HEK293 (cell line): Measurements from ENCODE around the gene P2RY6.

Experiments
- CTCF ChIA-PET: fragments of 350-600 bp; formaldehyde crosslinking; extraction: SDS; loops from one replicate; lab custom pipeline; 2021; ENCODE audit warnings: antibody characterized with exemption; lab: Yijun Ruan, JAX
- POLR2A ChIA-PET: fragments of 300-600 bp; formaldehyde crosslinking; extraction: SDS; loops from one replicate; lab custom pipeline; 2020; ENCODE audit warnings: antibody characterized with exemption, inconsistent platforms; lab: Yijun Ruan, JAX
- H3K27ac ChIP-seq: fragments of 200-500 bp; sonication (Bioruptor generic); 2 replicates; pipeline ENCODE4 v1.5.1; 2014; ENCODE audit warnings: low read depth, low read length, control low read depth, inconsistent platforms; ENCODE audit errors: extremely low read depth
- H3K36me3 ChIP-seq, 2 experiments: fragments of 200-500 bp in 1 of 2; sonication (Bioruptor generic) in 1 of 2; 1 replicate in 1 of 2; 2 replicates in 1 of 2; pipeline ENCODE4 v1.5.1; 2014 to 2017; ENCODE audit warnings: inconsistent platforms in 2 of 2, low read length in 2 of 2; ENCODE audit not compliant: control insufficient read depth in 2 of 2, insufficient read depth in 1 of 2
- H3K4me1 ChIP-seq: fragments of 200-500 bp; sonication (Bioruptor generic); 2 replicates; pipeline ENCODE4 v1.5.1; 2014; ENCODE audit warnings: mild to moderate bottlenecking, low read length, inconsistent platforms; ENCODE audit not compliant: control insufficient read depth, insufficient read depth
- H3K4me3 ChIP-seq: 2 replicates; pipeline ENCODE4 v1.5.1; 2011; ENCODE audit warnings: low read depth, mild to moderate bottlenecking, control low read depth, low read length, moderate library complexity
- H3K9me3 ChIP-seq: fragments of 200-500 bp; sonication (Bioruptor generic); 2 replicates; pipeline ENCODE4 v1.5.1; 2014; ENCODE audit warnings: low read depth, low read length, inconsistent platforms; ENCODE audit not compliant: control insufficient read depth, insufficient read depth
- GLI2 ChIP-seq: fragments of 450-650 bp; formaldehyde crosslinking; IDR thresholded peaks from 2 replicates; pipeline ENCODE4; 2017; ENCODE audit warnings: missing biosample characterization, missing genetic modification characterization, low read depth, borderline replicate concordance
- IKZF3 ChIP-seq: fragments of 450-650 bp; IDR thresholded peaks from 2 replicates; pipeline ENCODE4 v1.5.0; 2018; ENCODE audit warnings: missing biosample characterization, mild to moderate bottlenecking, missing genetic modification characterization, moderate library complexity
- KLF8 ChIP-seq: fragments of 450-650 bp; formaldehyde crosslinking; IDR thresholded peaks from 2 replicates; pipeline ENCODE4 v1.5.1; 2016; ENCODE audit warnings: missing biosample characterization, missing genetic modification characterization
- PRDM1 ChIP-seq: fragments of 450-650 bp; formaldehyde crosslinking; IDR thresholded peaks from 2 replicates; pipeline ENCODE4; 2016; ENCODE audit warnings: missing biosample characterization, missing genetic modification characterization
- ZBTB1 ChIP-seq: fragments of 450-650 bp; formaldehyde crosslinking; IDR thresholded peaks from 2 replicates; pipeline ENCODE4 v1.5.1; 2016; ENCODE audit warnings: missing biosample characterization, missing genetic modification characterization
- ZNF155 ChIP-seq: fragments of 450-650 bp; formaldehyde crosslinking; IDR thresholded peaks from 2 replicates; pipeline ENCODE4 v1.5.1; 2016; ENCODE audit warnings: missing biosample characterization, missing genetic modification characterization
- ZNF157 ChIP-seq: fragments of 450-650 bp; formaldehyde crosslinking; IDR thresholded peaks from 2 replicates; pipeline ENCODE4 v1.5.1; 2016; ENCODE audit warnings: missing biosample characterization, missing genetic modification characterization
- ZNF16 ChIP-seq: fragments of 450-650 bp; formaldehyde crosslinking; IDR thresholded peaks from 2 replicates; pipeline ENCODE4 v1.5.1; 2016; ENCODE audit warnings: low read depth, missing biosample characterization, missing genetic modification characterization
- ZNF24 ChIP-seq: fragments of 450-650 bp; formaldehyde crosslinking; IDR thresholded peaks from 2 replicates; pipeline ENCODE4 v1.5.1; 2016; ENCODE audit warnings: missing biosample characterization, missing genetic modification characterization
- ZNF292 ChIP-seq: fragments of 450-650 bp; formaldehyde crosslinking; IDR thresholded peaks from 2 replicates; pipeline ENCODE4 v1.5.1; 2016; ENCODE audit warnings: low read depth, missing biosample characterization, missing genetic modification characterization, borderline replicate concordance
- ZNF324 ChIP-seq: fragments of 450-650 bp; formaldehyde crosslinking; IDR thresholded peaks from 2 replicates; pipeline ENCODE4 v1.5.1; 2016; ENCODE audit warnings: missing biosample characterization, missing genetic modification characterization
- ZNF561 ChIP-seq: fragments of 450-650 bp; IDR thresholded peaks from 2 replicates; pipeline ENCODE4 v1.5.1; 2018; ENCODE audit warnings: missing biosample characterization, missing genetic modification characterization, borderline replicate concordance
- ZNF626 ChIP-seq: fragments of 450-650 bp; sonication (Bioruptor Pico); formaldehyde crosslinking; IDR thresholded peaks from 2 replicates; pipeline ENCODE4 v1.5.1; 2018; ENCODE audit warnings: missing biosample characterization, missing genetic modification characterization, inconsistent platforms
- ZNF776 ChIP-seq: fragments of 450-650 bp; formaldehyde crosslinking; IDR thresholded peaks from 2 replicates; pipeline ENCODE4 v1.5.0; 2017; ENCODE audit warnings: missing biosample characterization, missing genetic modification characterization, borderline replicate concordance
- TF ChIP-seq, protein P1 (sequence below): fragments of 450-650 bp; formaldehyde crosslinking; IDR thresholded peaks from 2 replicates; pipeline ENCODE4 v1.5.1; 2016; ENCODE audit warnings: missing biosample characterization, missing genetic modification characterization
- TF ChIP-seq, protein P2 (sequence below): fragments of 450-650 bp; formaldehyde crosslinking; IDR thresholded peaks from 2 replicates; pipeline ENCODE4 v1.5.1; 2017; ENCODE audit warnings: missing biosample characterization, missing genetic modification characterization
- TF ChIP-seq, protein P3 (sequence below): fragments of 450-650 bp; formaldehyde crosslinking; IDR thresholded peaks from 2 replicates; pipeline ENCODE4 v1.5.1; 2016; ENCODE audit warnings: missing biosample characterization, missing genetic modification characterization, borderline replicate concordance

P2RY6 gene

DNA sequence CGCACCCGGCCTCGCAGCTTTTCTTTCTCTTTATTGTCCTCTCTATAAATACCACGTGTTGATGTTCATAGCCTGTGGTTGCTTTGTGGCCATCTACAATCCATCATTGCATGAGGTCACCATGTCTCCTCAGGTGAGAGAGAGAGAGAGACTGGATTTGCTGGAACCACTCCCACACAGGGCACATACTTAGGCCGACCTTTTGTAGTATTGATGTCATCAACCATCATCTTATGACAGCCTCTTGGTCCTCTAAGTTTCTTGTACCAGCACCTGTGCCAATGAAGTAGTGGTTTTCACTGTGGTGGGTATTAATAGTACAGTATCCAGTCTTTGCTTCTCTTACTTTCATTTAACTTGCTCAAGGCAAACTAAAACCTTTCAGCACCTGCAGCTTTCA is 22.8 kb upstream of the P2RY6 start (continued):
- TF ChIP-seq, protein P1, sequence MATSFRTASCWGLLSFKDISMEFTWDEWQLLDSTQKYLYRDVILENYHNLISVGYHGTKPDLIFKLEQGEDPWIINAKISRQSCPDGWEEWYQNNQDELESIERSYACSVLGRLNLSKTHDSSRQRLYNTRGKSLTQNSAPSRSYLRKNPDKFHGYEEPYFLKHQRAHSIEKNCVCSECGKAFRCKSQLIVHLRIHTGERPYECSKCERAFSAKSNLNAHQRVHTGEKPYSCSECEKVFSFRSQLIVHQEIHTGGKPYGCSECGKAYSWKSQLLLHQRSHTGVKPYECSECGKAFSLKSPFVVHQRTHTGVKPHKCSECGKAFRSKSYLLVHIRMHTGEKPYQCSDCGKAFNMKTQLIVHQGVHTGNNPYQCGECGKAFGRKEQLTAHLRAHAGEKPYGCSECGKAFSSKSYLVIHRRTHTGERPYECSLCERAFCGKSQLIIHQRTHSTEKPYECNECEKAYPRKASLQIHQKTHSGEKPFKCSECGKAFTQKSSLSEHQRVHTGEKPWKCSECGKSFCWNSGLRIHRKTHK: no peak
- TF ChIP-seq ZNF292 (tag by site-specific recombination) (no peak), ZNF776 (tag by site-specific recombination) (no peak)
- TF ChIP-seq, all 188 proteins: peak for 3

DNA sequence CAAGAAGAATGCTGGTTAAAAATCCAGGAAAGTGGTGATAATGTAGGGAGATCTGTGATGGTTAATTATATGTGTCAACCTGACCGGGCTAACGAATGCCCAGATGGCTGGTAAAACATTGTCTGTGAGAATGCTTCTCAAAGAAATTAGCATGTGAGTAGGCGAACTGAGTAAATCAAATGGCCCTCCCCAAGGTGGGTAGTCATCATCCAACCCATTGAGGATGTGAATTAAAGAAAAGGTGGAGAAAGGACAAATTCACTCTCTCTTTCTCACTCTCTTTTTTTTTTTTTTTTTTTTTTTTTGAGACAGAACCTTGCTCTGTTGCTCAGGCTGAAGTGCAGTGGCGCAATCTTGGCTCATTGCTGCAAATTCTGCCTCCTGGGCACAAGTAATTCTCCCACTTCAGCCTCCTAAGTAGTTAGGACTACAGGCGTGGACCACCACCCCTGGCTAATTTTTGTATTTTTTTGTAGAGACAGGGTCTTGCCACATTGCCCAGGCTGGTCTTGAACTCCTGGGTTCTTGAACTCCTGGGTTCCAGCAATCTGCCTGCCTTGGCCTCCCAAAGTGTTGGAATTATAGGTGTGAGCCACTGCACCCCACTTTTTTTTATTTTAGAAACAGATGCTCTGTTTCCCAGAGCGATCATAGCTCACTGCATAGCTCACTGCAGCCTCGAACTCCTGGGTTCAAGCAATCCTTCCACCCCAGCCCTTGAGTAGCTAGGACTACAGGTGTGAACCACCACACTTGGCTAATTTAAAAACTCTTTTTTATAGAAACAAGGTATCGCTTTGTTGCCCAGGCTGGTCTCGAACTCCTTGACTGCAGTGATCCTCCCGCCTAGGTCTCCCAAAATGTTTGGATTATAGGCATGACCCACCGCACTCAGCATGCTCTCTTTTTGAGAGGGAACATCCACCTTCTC is 22.0 kb upstream of the P2RY6 start:
- no peak overlapping the region for H3K4me3 ChIP-seq
- H3K27ac ChIP-seq: no peak overlapping the region
- H3K4me1 ChIP-seq: no peaks in the 10 kb centered on the region
- H3K9me3 ChIP-seq: no peaks in the 10 kb centered on the region
- H3K36me3 ChIP-seq: no peaks in the 10 kb centered on the region
- ChIA-PET POLR2A (no interaction called here), CTCF (interaction anchor here (0.7 to 0.9 kb wide), 2 partner anchors 57 to 79 kb away, joined by 3 read pairs; no protein-coding TSS in a partner anchor)
- TF ChIP-seq KLF8 (tag by site-specific recombination) (no peak), PRDM1 (tag by site-specific recombination) (peak; percentile 58), ZNF626 (tag by site-specific recombination) (no peak)

DNA sequence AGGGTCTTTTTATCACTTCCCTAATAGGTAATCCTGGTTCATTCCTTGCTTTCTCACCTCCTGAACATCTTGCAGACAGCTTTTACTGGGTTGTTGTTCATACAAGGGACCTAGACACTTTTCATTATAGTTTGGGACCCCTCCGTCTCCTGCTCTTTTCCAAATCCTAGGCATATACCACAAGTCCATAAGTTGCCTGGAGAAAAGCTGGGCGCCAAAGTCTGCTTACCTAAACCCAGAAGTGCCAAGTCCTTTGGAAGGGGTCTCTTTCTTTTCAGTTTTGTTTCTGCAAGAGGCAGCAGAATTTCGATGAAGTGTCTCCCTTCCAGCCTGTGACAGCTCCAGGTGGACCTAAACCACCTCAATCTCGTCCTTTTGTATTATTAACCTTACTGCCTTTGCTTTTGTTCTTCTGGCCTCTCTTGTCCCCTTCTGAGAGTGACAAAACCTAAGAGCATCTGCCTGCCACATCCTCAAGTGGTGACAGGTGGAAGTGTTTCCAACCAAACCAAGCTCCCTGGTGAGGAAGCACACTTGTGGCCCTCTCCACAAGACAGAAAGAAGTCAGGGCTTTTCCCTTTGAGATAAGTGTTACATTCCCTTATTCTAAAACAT is 19.5 kb upstream of the P2RY6 start:
- no peak overlapping the region for H3K27ac ChIP-seq
- ChIA-PET CTCF (interaction anchor here (0.6 to 0.8 kb wide), 2 partner anchors 37 to 132 kb away, joined by 3 read pairs; no protein-coding TSS in a partner anchor), POLR2A (no interaction called here)
- TF ChIP-seq GLI2 (tag by site-specific recombination) (no peak), IKZF3 (tag by site-specific recombination) (no peak), ZNF24 (tag by site-specific recombination) (no peak), ZNF324 (tag by site-specific recombination) (no peak), ZNF16 (tag by site-specific recombination) (no peak), ZNF561 (no peak), ZNF776 (tag by site-specific recombination) (no peak), ZBTB1 (tag by site-specific recombination) (no peak), ZNF155 (tag by site-specific recombination) (no peak), ZNF157 (tag by site-specific recombination) (no peak)
- TF ChIP-seq, protein P2, sequence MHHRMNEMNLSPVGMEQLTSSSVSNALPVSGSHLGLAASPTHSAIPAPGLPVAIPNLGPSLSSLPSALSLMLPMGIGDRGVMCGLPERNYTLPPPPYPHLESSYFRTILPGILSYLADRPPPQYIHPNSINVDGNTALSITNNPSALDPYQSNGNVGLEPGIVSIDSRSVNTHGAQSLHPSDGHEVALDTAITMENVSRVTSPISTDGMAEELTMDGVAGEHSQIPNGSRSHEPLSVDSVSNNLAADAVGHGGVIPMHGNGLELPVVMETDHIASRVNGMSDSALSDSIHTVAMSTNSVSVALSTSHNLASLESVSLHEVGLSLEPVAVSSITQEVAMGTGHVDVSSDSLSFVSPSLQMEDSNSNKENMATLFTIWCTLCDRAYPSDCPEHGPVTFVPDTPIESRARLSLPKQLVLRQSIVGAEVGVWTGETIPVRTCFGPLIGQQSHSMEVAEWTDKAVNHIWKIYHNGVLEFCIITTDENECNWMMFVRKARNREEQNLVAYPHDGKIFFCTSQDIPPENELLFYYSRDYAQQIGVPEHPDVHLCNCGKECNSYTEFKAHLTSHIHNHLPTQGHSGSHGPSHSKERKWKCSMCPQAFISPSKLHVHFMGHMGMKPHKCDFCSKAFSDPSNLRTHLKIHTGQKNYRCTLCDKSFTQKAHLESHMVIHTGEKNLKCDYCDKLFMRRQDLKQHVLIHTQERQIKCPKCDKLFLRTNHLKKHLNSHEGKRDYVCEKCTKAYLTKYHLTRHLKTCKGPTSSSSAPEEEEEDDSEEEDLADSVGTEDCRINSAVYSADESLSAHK (tag by site-specific recombination): no peak
- TF ChIP-seq, protein P3, sequence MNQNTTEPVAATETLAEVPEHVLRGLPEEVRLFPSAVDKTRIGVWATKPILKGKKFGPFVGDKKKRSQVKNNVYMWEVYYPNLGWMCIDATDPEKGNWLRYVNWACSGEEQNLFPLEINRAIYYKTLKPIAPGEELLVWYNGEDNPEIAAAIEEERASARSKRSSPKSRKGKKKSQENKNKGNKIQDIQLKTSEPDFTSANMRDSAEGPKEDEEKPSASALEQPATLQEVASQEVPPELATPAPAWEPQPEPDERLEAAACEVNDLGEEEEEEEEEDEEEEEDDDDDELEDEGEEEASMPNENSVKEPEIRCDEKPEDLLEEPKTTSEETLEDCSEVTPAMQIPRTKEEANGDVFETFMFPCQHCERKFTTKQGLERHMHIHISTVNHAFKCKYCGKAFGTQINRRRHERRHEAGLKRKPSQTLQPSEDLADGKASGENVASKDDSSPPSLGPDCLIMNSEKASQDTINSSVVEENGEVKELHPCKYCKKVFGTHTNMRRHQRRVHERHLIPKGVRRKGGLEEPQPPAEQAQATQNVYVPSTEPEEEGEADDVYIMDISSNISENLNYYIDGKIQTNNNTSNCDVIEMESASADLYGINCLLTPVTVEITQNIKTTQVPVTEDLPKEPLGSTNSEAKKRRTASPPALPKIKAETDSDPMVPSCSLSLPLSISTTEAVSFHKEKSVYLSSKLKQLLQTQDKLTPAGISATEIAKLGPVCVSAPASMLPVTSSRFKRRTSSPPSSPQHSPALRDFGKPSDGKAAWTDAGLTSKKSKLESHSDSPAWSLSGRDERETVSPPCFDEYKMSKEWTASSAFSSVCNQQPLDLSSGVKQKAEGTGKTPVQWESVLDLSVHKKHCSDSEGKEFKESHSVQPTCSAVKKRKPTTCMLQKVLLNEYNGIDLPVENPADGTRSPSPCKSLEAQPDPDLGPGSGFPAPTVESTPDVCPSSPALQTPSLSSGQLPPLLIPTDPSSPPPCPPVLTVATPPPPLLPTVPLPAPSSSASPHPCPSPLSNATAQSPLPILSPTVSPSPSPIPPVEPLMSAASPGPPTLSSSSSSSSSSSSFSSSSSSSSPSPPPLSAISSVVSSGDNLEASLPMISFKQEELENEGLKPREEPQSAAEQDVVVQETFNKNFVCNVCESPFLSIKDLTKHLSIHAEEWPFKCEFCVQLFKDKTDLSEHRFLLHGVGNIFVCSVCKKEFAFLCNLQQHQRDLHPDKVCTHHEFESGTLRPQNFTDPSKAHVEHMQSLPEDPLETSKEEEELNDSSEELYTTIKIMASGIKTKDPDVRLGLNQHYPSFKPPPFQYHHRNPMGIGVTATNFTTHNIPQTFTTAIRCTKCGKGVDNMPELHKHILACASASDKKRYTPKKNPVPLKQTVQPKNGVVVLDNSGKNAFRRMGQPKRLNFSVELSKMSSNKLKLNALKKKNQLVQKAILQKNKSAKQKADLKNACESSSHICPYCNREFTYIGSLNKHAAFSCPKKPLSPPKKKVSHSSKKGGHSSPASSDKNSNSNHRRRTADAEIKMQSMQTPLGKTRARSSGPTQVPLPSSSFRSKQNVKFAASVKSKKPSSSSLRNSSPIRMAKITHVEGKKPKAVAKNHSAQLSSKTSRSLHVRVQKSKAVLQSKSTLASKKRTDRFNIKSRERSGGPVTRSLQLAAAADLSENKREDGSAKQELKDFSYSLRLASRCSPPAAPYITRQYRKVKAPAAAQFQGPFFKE: no peak
- H3K4me1 ChIP-seq: no peaks in the 10 kb centered on the region
- no peak overlapping the region for H3K4me3 ChIP-seq
- H3K9me3 ChIP-seq: no peaks in the 10 kb centered on the region
- no peaks in the 10 kb centered on the region for H3K36me3 ChIP-seq
